A549 (cell line): ENCODE measurements around the gene STOX2. TPM values are rescaled to one million over a fixed set of nuclear protein-coding genes. Genes with fewer than 3 reads are reported as not detected.

ENCODE experiments used
- ATAC-seq, 2 experiments: fragments of 200-7000 bp in 1 of 2; fragments of >200 bp in 1 of 2; cut with Nextera tagmentation in 1 of 2; cut with Tn5 transposase in 1 of 2; 3 replicates each; pipeline versions ENCODE4 v1.8.0 to v1.9.1; 2018 to 2020; ENCODE audit warnings: mild to moderate bottlenecking in 1 of 2, moderate library complexity in 1 of 2
- CTCF ChIA-PET: fragments of 300-600 bp; sonication (Branson Sonifier 250); formaldehyde crosslinking; extraction: SDS; loops from one replicate; lab custom pipeline; 2021; ENCODE audit warnings: antibody characterized with exemption, inconsistent platforms; lab: Yijun Ruan, JAX
- POLR2A ChIA-PET: fragments of 350-600 bp; formaldehyde crosslinking; extraction: SDS; loops from one replicate; lab custom pipeline; 2021; ENCODE audit warnings: antibody characterized with exemption, inconsistent platforms; lab: Yijun Ruan, JAX
- DNase-seq, 2 experiments: peaks; one replicate each; pipeline versions ENCODE4 v3.0.0 to v3.0.0-alpha.2; 2011 to 2016; ENCODE audit warnings: low read depth in 1 of 2, low spot score in 1 of 2
- FAIRE-seq: peaks from 2 replicates; lab custom pipeline; 2011; peaks lifted over from hg19 to GRCh38; lab: Jason Lieb, UNC
- H3K27ac ChIP-seq, 2 experiments: fragments of >200 bp; sonication (Bioruptor Twin); formaldehyde crosslinking; 3 replicates each; pipeline ENCODE4 v1.5.1; 2016 to 2017
- H3K4me1 ChIP-seq: fragments of >200 bp; sonication (Bioruptor Twin); formaldehyde crosslinking; 3 replicates; pipeline ENCODE4 v1.6.1; 2016
- H3K4me2 ChIP-seq: fragments of >200 bp; sonication (Bioruptor Twin); formaldehyde crosslinking; 3 replicates; pipeline ENCODE4 v1.6.1; 2016
- H3K4me3 ChIP-seq: fragments of >200 bp; sonication (Bioruptor Twin); formaldehyde crosslinking; 3 replicates; pipeline ENCODE4 v1.5.1; 2016
- H3K9me3 ChIP-seq: fragments of >200 bp; sonication (Bioruptor Twin); formaldehyde crosslinking; 3 replicates; pipeline ENCODE4 v1.6.1; 2016
- ATOH8 ChIP-seq: fragments of 250-450 bp; sonication (Bioruptor Pico); IDR thresholded peaks from 2 replicates; pipeline ENCODE4 v1.5.0; 2020; ENCODE audit warnings: low read depth, mild to moderate bottlenecking, moderate library complexity
- CBX8 ChIP-seq: fragments of 200-600 bp; sonication (generic); IDR thresholded peaks from 2 replicates; pipeline ENCODE4 v1.6.1; 2016
- CHD4 ChIP-seq: fragments of 200-600 bp; sonication (generic); IDR thresholded peaks from 2 replicates; pipeline ENCODE4 v1.6.1; 2016; ENCODE audit warnings: antibody characterized with exemption, mild to moderate bottlenecking, borderline replicate concordance
- E2F6 ChIP-seq: IDR thresholded peaks from 2 replicates; pipeline ENCODE4 v1.6.1; 2012; ENCODE audit warnings: low read depth, borderline replicate concordance
- EP300 ChIP-seq, 2 experiments: fragments of >200 bp; sonication (Bioruptor Twin); formaldehyde crosslinking; IDR thresholded peaks; 2 replicates in 1 of 2; 3 replicates in 1 of 2; pipeline ENCODE4 v1.6.1; 2016 to 2017
- HMGXB4 ChIP-seq: fragments of 250-450 bp; sonication (Bioruptor Pico); IDR thresholded peaks from 2 replicates; pipeline ENCODE4 v1.5.0; 2021; ENCODE audit warnings: mild to moderate bottlenecking, moderate library complexity, borderline replicate concordance
- HOXB13 ChIP-seq: fragments of 250-450 bp; sonication (Bioruptor Pico); IDR thresholded peaks from 2 replicates; pipeline ENCODE4 v1.5.0; 2020; ENCODE audit warnings: low read depth, mild to moderate bottlenecking, moderate library complexity
- HOXB5 ChIP-seq: fragments of 250-450 bp; sonication (Bioruptor Pico); IDR thresholded peaks from 2 replicates; pipeline ENCODE4 v1.5.0; 2020; ENCODE audit warnings: mild to moderate bottlenecking, moderate library complexity
- JUN ChIP-seq, 2 experiments: fragments of >200 bp; sonication (Bioruptor Twin); formaldehyde crosslinking; IDR thresholded peaks; 2 replicates in 1 of 2; 3 replicates in 1 of 2; pipeline ENCODE4 v1.6.1; 2016 to 2017
- KDM5A ChIP-seq: fragments of 200-600 bp; sonication (generic); IDR thresholded peaks from 2 replicates; pipeline ENCODE4 v1.6.1; 2016; ENCODE audit warnings: antibody characterized with exemption, mild to moderate bottlenecking
- MAFK ChIP-seq: fragments of 450-650 bp; IDR thresholded peaks from 2 replicates; pipeline ENCODE4 v1.6.1; 2014; ENCODE audit not compliant: partially characterized antibody
- POLR2A ChIP-seq: IDR thresholded peaks from 2 replicates; pipeline ENCODE4 v1.6.1; 2012; ENCODE audit warnings: mild to moderate bottlenecking, low read length
- RARB ChIP-seq: fragments of 250-450 bp; sonication (Bioruptor Pico); IDR thresholded peaks from 2 replicates; pipeline ENCODE4 v1.8.0; 2021; ENCODE audit warnings: mild to moderate bottlenecking, moderate library complexity
- SMC3 ChIP-seq: fragments of >200 bp; sonication (Bioruptor Twin); formaldehyde crosslinking; IDR thresholded peaks from 3 replicates; pipeline ENCODE4 v1.6.1; 2018; ENCODE audit warnings: inconsistent platforms
- ZFP36 ChIP-seq: fragments of 450-650 bp; IDR thresholded peaks from 2 replicates; pipeline ENCODE4 v1.6.1; 2014; ENCODE audit warnings: borderline replicate concordance; ENCODE audit not compliant: partially characterized antibody
- ZNF302 ChIP-seq: fragments of 250-450 bp; sonication (Bioruptor Pico); IDR thresholded peaks from 2 replicates; pipeline ENCODE4 v1.9.0; 2021; ENCODE audit warnings: inconsistent platforms, mild to moderate bottlenecking, moderate library complexity
- WGBS: methylation state at CpG from one replicate; pipeline ENCODE4 v1.1.6; 2017; ENCODE audit errors: missing lambda C conversion rate; 5-methylcytosine and 5-hydroxymethylcytosine counted together
- polyA plus RNA-seq, 4 experiments: library from polyadenylated mRNA; depleted of rRNA in 3 of 4; stranded (reverse); fragments of >200 nt; fragmentation: RNase III in 1 of 4; extraction: RNeasy Plus Mini Kit Qiagen cat#74134 plus additional on column Dnase treatment in 1 of 4; gene quantifications; 2 replicates in 3 of 4; 3 replicates in 1 of 4; pipeline ENCODE4 v1.2.3, GENCODE V29; 2011 to 2017
- TF ChIP-seq, protein P1 (sequence below): fragments of 450-650 bp; IDR thresholded peaks from 2 replicates; pipeline ENCODE4 v1.6.1; 2014; ENCODE audit warnings: antibody characterized with exemption
- TF ChIP-seq, protein P2 (sequence below): fragments of >200 bp; sonication (Bioruptor Twin); formaldehyde crosslinking; IDR thresholded peaks from 2 replicates; pipeline ENCODE4 v1.6.1; 2016

The STOX2 gene
- polyA plus RNA-seq, 2 of the 4 experiments (the other 2 are of a cell fraction): 2.7 to 5.2 TPM

- Histone ChIP-seq H3K4me1 (peaks cover 22% of the 10 kb centered on the region), H3K4me3 (peak overlapping the region; percentile 47), H3K4me2 (peak overlapping the region; percentile 96), H3K27ac (peak overlapping the region; percentile 88 to 91), H3K9me3 (no peaks in the 10 kb centered on the region)
- WGBS: 32% methylated on average over 9 of the region's 9 CpGs
- CTCF ChIA-PET: interaction anchor here (1.8 kb wide), 1 partner anchor 10 kb away, joined by 6 read pairs; no protein-coding TSS in a partner anchor
- POLR2A ChIA-PET: interaction anchor here (0.6 to 1.9 kb wide), 4 partner anchors 11 to 84 kb away, joined by 3 to 21 read pairs (median 3); partner anchors contain the start of gene STOX2
- ATAC-seq: peak in 1 of 2 experiments; percentile 30; a peak in 3 of 6 replicates
- peak in 1 of 2 experiments; percentile 18 for DNase-seq
- TF ChIP-seq ZFP36 (no peak), CHD4 (no peak), ATOH8 (CRISPR knock-in tag) (no peak), EP300 (IDR thresholded peaks at IDR 0.05) (no peak), RARB (no peak), E2F6 (no peak)
- TF ChIP-seq, protein P1, sequence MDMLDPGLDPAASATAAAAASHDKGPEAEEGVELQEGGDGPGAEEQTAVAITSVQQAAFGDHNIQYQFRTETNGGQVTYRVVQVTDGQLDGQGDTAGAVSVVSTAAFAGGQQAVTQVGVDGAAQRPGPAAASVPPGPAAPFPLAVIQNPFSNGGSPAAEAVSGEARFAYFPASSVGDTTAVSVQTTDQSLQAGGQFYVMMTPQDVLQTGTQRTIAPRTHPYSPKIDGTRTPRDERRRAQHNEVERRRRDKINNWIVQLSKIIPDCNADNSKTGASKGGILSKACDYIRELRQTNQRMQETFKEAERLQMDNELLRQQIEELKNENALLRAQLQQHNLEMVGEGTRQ: no peak
- no peak for FAIRE-seq
Observed at GRCh38 chr4:183988874-183989273, 83.8 kb downstream of the STOX2 start.

GRCh38 chr4:183989461-183989860 is 84.4 kb downstream of the STOX2 start:
- CTCF ChIA-PET: interaction anchor here (1.8 kb wide), 1 partner anchor 9 kb away, joined by 6 read pairs; no protein-coding TSS in a partner anchor
- TF ChIP-seq HOXB5 (no peak), MAFK (no peak), POLR2A (no peak), SMC3 (no peak), HMGXB4 (no peak)
- TF ChIP-seq, protein P2, sequence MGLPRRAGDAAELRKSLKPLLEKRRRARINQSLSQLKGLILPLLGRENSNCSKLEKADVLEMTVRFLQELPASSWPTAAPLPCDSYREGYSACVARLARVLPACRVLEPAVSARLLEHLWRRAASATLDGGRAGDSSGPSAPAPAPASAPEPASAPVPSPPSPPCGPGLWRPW: no peak
- Histone ChIP-seq H3K4me1 (peaks cover 22% of the 10 kb centered on the region), H3K4me2 (peak overlapping the region; percentile 96), H3K4me3 (no peak overlapping the region), H3K9me3 (no peaks in the 10 kb centered on the region), H3K27ac (peak overlapping the region; percentile 88 to 91; a peak in 5 of 6 replicates)
- FAIRE-seq (no peak), DNase-seq (no peak), ATAC-seq (no peak)
- 67% methylated on average over 6 of the region's 6 CpGs for WGBS
- POLR2A ChIA-PET: interaction anchor here (0.6 to 0.8 kb wide), 2 partner anchors 10 to 77 kb away, joined by 3 read pairs; no protein-coding TSS in a partner anchor

- Histone ChIP-seq H3K9me3 (no peaks in the 10 kb centered on the region), H3K27ac (peak overlapping the region in 1 of 2 experiments; percentile 26; a peak in 2 of 6 replicates), H3K4me2 (peak overlapping the region; percentile 96), H3K4me3 (no peak overlapping the region), H3K4me1 (peaks cover 22% of the 10 kb centered on the region)
- WGBS: 59% methylated on average over 2 of the region's 2 CpGs
- ChIA-PET POLR2A (no interaction called here), CTCF (no interaction called here)
- TF ChIP-seq MAFK (peak; percentile 60), JUN (IDR thresholded peaks at IDR 0.05) (no peak)
- FAIRE-seq (no peak), DNase-seq (no peak), ATAC-seq (no peak)
Observed at GRCh38 chr4:183989931-183990330, 84.8 kb downstream of the STOX2 start.

- ChIA-PET CTCF (no interaction called here), POLR2A (no interaction called here)
- ATAC-seq (no peak), DNase-seq (no peak), FAIRE-seq (no peak)
- no peak overlapping the region for H3K4me3 ChIP-seq
- TF ChIP-seq ZNF302 (CRISPR knock-in tag): no peak
- no peak for TF ChIP-seq HOXB13 (CRISPR knock-in tag)
- no peak for TF ChIP-seq CBX8
- no peak for TF ChIP-seq KDM5A
- no peak for TF ChIP-seq HMGXB4
- no peak overlapping the region for H3K4me2 ChIP-seq
- no peak overlapping the region for H3K27ac ChIP-seq
- H3K4me1 ChIP-seq: peaks cover 15% of the 10 kb centered on the region; the same call in 2 of the 3 replicates
- WGBS: 89% methylated on average over 6 of the region's 6 CpGs
- no peaks in the 10 kb centered on the region for H3K9me3 ChIP-seq
Observed at GRCh38 chr4:183993676-183994075, 88.6 kb downstream of the STOX2 start.
